ENCODE measurements around the gene RFX3. TPM values are rescaled to one million over a fixed set of nuclear protein-coding genes. Genes with fewer than 3 reads are reported as not detected.
"Not testable (repeated sequence)": the region's sequence is repeated elsewhere in the genome, so short reads cannot be mapped to it uniquely, and the experiment has no call there.

Gene RFX3
- total RNA-seq, 1 donor from 2014 or later = 11.9 TPM

DNA sequence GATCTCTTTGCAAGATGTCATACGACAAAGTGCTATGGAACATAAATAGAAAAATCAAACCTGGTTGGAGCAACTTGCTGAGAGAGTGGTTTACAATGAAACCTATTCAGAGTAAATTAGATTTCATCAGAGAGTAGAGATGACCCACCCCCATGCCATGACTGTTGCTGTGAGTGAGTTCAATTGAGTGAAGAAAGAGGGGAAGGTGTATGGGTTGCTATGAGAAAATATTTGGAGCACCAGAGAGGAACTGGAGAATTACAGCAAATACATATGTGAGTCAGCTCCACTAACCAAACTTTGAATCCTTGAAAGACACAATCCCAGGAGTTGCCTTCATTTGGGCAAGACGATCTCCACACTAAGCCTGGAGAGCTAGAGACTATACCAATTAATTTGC, 217.2 kb downstream of the RFX3 start:
- Mint-ChIP-seq H3K27me3 (ENCODE audit: low read depth) (no peaks in the 10 kb centered on the region), H3K27ac (no peak overlapping the region), H3K4me3 (ENCODE audit: low read depth) (no peak overlapping the region), H3K4me1 (ENCODE audit: low read depth) (peaks cover 2% of the 10 kb centered on the region), H3K36me3 (ENCODE audit: low read depth) (peaks cover 16% of the 10 kb centered on the region), H3K9me3 (peaks cover 15% of the 10 kb centered on the region)
- no peak for DNase-seq (ENCODE audit: low spot score)
- intact Hi-C loops (cut with micrococcal nuclease) = no loop called here

DNA sequence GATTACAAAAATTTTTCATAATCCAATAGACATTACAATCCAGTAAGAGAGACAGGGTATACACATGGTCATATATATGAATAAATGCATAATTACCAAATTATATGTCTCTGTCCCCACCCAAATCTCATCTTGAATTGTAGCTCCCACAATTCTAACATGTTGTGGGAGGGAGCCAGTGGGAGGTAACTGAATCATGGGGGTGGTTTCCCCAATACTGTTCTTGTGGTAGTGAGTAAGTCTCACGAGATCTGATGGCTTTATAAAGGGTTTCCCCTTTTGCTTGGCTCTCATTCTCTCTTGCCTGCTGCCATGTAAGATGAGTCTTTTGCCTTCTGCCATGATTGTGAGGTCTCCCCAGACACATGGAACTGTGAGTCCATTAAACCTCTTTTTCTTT, 221.4 kb downstream of the RFX3 start:
- H3K36me3 Mint-ChIP-seq (ENCODE audit: low read depth) = peaks cover 16% of the 10 kb centered on the region
- H3K9me3 Mint-ChIP-seq = peaks cover 15% of the 10 kb centered on the region
- H3K27ac Mint-ChIP-seq; intact Hi-C loops (cut with micrococcal nuclease); H3K4me1 Mint-ChIP-seq (ENCODE audit: low read depth); H3K4me3 Mint-ChIP-seq (ENCODE audit: low read depth); H3K27me3 Mint-ChIP-seq (ENCODE audit: low read depth); DNase-seq (ENCODE audit: low spot score): not testable (repeated sequence)

GRCh38 chr9:3299872-3300271, 225.9 kb downstream of the RFX3 start:
- peaks cover 4% of the 10 kb centered on the region for H3K9me3 Mint-ChIP-seq
- H3K27ac Mint-ChIP-seq = no peak overlapping the region
- no peak overlapping the region for H3K4me3 Mint-ChIP-seq (ENCODE audit: low read depth)
- peaks cover 2% of the 10 kb centered on the region for H3K4me1 Mint-ChIP-seq (ENCODE audit: low read depth)
- DNase-seq (ENCODE audit: low spot score) = no peak
- intact Hi-C loops (cut with micrococcal nuclease) = no loop called here
- H3K27me3 Mint-ChIP-seq (ENCODE audit: low read depth) = no peaks in the 10 kb centered on the region
- H3K36me3 Mint-ChIP-seq (ENCODE audit: low read depth) = peaks cover 4% of the 10 kb centered on the region

GRCh38 chr9:3296536-3296935, 229.3 kb downstream of the RFX3 start:
- H3K4me1 Mint-ChIP-seq (ENCODE audit: low read depth) = no peaks in the 10 kb centered on the region
- H3K27me3 Mint-ChIP-seq (ENCODE audit: low read depth) = no peaks in the 10 kb centered on the region
- no peaks in the 10 kb centered on the region for H3K9me3 Mint-ChIP-seq
- intact Hi-C loops (cut with micrococcal nuclease) = no loop called here
- no peak overlapping the region for H3K4me3 Mint-ChIP-seq (ENCODE audit: low read depth)
- no peak for DNase-seq (ENCODE audit: low spot score)
- H3K36me3 Mint-ChIP-seq (ENCODE audit: low read depth) = peaks cover 9% of the 10 kb centered on the region
- H3K27ac Mint-ChIP-seq = no peak overlapping the region

DNA sequence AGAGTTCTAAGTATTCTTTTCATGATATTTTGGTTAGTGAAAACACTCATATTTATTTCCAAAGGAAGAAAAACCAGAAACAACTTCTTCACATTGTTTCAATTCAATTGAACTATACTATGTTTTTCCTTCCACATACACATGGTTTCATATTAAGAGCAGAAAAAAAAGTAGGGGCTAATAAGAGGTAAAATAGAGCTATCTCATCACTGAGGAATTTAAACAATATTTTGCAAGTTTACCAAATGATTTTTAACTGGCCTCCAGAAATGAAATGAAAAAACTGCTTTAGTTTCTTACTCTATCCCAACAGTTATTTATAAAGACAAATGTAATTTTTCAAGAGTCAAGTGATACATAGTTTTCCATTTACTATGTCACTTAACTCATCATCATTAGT, 233.5 kb downstream of the RFX3 start:
- intact Hi-C loops (cut with micrococcal nuclease) = no loop called here

DNA sequence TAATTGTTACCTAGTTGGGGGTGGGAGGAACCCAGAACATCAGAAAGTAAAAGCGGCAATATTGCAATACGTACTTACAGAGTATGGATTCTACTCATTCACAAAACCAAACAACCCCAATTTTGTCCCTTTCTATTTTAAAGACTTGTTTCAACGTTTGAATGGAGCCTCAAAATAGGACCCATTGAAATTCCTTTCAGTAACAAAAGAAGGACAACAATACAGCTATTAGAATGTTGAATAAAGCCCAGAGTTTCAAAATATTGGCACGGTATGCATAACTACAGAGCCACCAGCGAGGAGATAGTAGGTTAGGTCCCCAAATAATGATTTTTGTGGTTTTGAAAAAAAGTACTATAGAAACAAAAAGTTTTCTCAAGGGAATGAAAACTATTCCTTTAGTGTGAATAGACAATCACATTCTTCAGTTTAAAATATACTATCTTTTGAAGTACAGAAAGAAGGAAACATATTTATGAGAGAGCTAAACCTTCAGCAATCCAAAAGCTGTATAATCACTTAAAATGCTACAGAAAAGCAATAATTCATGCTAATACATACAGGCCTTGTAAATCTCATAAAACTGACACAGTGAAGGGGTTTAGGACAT, 235.5 kb downstream of the RFX3 start:
- peaks cover 28% of the 10 kb centered on the region for H3K36me3 Mint-ChIP-seq (ENCODE audit: low read depth)
- no peaks in the 10 kb centered on the region for H3K27me3 Mint-ChIP-seq (ENCODE audit: low read depth)
- no peak overlapping the region for H3K27ac Mint-ChIP-seq
- intact Hi-C loops (cut with micrococcal nuclease) = no loop called here
- no peaks in the 10 kb centered on the region for H3K9me3 Mint-ChIP-seq
- no peaks in the 10 kb centered on the region for H3K4me1 Mint-ChIP-seq (ENCODE audit: low read depth)
- H3K4me3 Mint-ChIP-seq (ENCODE audit: low read depth) = no peak overlapping the region
- no peak for DNase-seq (ENCODE audit: low spot score)

More for the DNA sequence above, 233.5 kb downstream of the RFX3 start:
- H3K36me3 Mint-ChIP-seq (ENCODE audit: low read depth) = peaks cover 24% of the 10 kb centered on the region
- H3K27ac Mint-ChIP-seq = no peak overlapping the region
- H3K9me3 Mint-ChIP-seq = no peaks in the 10 kb centered on the region
- no peak for DNase-seq (ENCODE audit: low spot score)
- no peaks in the 10 kb centered on the region for H3K27me3 Mint-ChIP-seq (ENCODE audit: low read depth)
- no peaks in the 10 kb centered on the region for H3K4me1 Mint-ChIP-seq (ENCODE audit: low read depth)
- no peak overlapping the region for H3K4me3 Mint-ChIP-seq (ENCODE audit: low read depth)

- Mint-ChIP-seq H3K4me3 (ENCODE audit: low read depth) (no peak overlapping the region), H3K9me3 (no peaks in the 10 kb centered on the region), H3K4me1 (ENCODE audit: low read depth) (no peaks in the 10 kb centered on the region), H3K36me3 (ENCODE audit: low read depth) (peaks cover 28% of the 10 kb centered on the region), H3K27me3 (ENCODE audit: low read depth) (no peaks in the 10 kb centered on the region), H3K27ac (no peak overlapping the region)
- no peak for DNase-seq (ENCODE audit: low spot score)
- intact Hi-C loops (cut with micrococcal nuclease) = no loop called here
Observed at GRCh38 chr9:3288686-3289085, 237.1 kb downstream of the RFX3 start.

DNA sequence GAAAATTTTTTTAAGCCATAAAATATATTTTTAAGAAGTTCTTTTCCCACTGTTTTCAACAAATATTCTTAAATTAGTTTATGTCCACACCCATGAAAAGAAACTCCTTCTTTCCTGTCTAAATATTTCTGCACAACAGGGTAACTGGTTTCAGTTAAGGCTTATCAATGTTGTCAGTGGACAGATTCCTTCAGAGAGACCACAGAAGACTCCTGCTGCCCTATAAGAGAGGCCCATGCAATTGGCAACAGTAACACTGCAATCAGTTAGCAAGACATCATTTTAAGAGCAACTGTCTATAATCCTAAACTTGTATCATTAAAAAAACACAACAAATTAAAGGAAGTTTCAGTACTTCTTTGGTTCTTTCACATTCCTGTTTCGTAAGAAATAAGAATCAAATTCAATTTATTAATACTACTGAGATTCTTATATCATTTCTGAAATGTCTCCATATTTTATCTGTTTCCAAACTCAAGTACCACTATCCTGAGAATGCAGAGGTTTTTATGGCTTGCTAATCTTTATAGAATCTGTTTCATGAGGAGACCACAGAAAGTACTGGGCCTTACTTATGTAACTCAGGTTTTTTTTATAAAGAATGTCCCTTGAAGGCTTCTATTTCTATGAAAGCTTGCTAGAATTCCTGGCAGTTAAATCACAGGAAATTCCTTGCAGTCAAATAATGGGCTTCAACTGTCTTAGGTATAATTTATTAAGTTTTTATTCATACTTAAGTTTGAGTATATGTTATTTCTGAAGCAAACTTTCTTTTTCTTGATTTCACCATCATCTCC, 240.2 kb downstream of the RFX3 start:
- Mint-ChIP-seq H3K36me3 (ENCODE audit: low read depth) (peaks cover 19% of the 10 kb centered on the region), H3K27ac (no peak overlapping the region), H3K4me1 (ENCODE audit: low read depth) (no peaks in the 10 kb centered on the region), H3K27me3 (ENCODE audit: low read depth) (no peaks in the 10 kb centered on the region), H3K9me3 (no peaks in the 10 kb centered on the region), H3K4me3 (ENCODE audit: low read depth) (no peak overlapping the region)
- DNase-seq (ENCODE audit: low spot score) = no peak
- intact Hi-C loops (cut with micrococcal nuclease) = no loop called here

GRCh38 chr9:3282365-3282764, 243.4 kb downstream of the RFX3 start:
- DNase-seq (ENCODE audit: low spot score) = no peak
- no peaks in the 10 kb centered on the region for H3K9me3 Mint-ChIP-seq
- intact Hi-C loops (cut with micrococcal nuclease) = no loop called here
- H3K27ac Mint-ChIP-seq = no peak overlapping the region
- peaks cover 2% of the 10 kb centered on the region for H3K4me1 Mint-ChIP-seq (ENCODE audit: low read depth)
- no peak overlapping the region for H3K4me3 Mint-ChIP-seq (ENCODE audit: low read depth)
- no peaks in the 10 kb centered on the region for H3K27me3 Mint-ChIP-seq (ENCODE audit: low read depth)
- H3K36me3 Mint-ChIP-seq (ENCODE audit: low read depth) = peaks cover 8% of the 10 kb centered on the region

DNA sequence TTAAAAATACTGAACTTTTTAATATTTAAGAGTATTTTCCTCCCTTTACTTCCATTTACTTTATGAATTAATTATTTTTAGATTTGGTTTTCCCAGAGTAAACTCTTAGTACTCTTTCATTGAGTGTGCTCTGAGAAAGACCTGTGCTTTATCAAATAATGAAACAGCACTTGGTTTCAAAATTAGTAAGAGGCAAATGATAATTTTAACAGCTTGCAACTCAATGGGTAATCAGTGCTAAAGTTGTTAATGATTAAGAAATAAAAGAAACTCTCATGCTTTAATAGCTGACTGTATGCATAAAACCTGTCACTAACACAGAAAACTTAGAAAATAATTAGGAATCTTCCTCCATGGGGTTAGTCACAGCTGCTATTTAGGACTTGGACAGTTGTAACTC, 244.4 kb downstream of the RFX3 start:
- intact Hi-C loops (cut with micrococcal nuclease) = no loop called here
- DNase-seq (ENCODE audit: low spot score) = no peak
- peaks cover 4% of the 10 kb centered on the region for H3K36me3 Mint-ChIP-seq (ENCODE audit: low read depth)
- H3K4me1 Mint-ChIP-seq (ENCODE audit: low read depth) = peaks cover 7% of the 10 kb centered on the region
- no peak overlapping the region for H3K27ac Mint-ChIP-seq
- no peak overlapping the region for H3K4me3 Mint-ChIP-seq (ENCODE audit: low read depth)
- no peaks in the 10 kb centered on the region for H3K27me3 Mint-ChIP-seq (ENCODE audit: low read depth)
- no peaks in the 10 kb centered on the region for H3K9me3 Mint-ChIP-seq

GRCh38 chr9:3277200-3277599, 248.6 kb downstream of the RFX3 start:
- peaks cover 7% of the 10 kb centered on the region for H3K4me1 Mint-ChIP-seq (ENCODE audit: low read depth)
- H3K27ac Mint-ChIP-seq = no peak overlapping the region
- no peaks in the 10 kb centered on the region for H3K9me3 Mint-ChIP-seq
- no peaks in the 10 kb centered on the region for H3K27me3 Mint-ChIP-seq (ENCODE audit: low read depth)
- H3K4me3 Mint-ChIP-seq (ENCODE audit: low read depth) = no peak overlapping the region
- intact Hi-C loops (cut with micrococcal nuclease) = no loop called here
- DNase-seq (ENCODE audit: low spot score) = no peak
- H3K36me3 Mint-ChIP-seq (ENCODE audit: low read depth) = no peaks in the 10 kb centered on the region

DNA sequence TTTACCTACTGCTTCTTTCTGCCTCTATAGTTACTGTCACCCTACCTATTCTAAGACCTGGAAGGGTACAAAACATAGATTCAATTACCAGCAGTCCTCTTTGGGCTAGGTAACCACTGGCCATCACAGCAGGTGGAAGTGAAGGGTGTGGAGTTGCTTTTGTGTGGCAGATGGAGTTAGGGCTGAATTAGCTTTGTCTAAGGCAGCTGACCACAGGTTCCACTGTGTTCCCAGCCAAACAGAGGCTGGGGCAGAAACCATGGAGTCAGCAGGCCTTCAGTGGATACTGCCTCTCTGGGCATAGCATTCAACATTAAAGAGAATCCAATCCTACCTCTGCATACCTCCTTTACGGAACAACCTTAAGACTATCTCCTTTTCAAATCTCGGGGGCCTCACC, 254.2 kb downstream of the RFX3 start:
- Mint-ChIP-seq H3K27ac (no peak overlapping the region), H3K4me3 (ENCODE audit: low read depth) (no peak overlapping the region), H3K4me1 (ENCODE audit: low read depth) (peaks cover 2% of the 10 kb centered on the region), H3K9me3 (no peaks in the 10 kb centered on the region), H3K27me3 (ENCODE audit: low read depth) (no peaks in the 10 kb centered on the region), H3K36me3 (ENCODE audit: low read depth) (peaks cover 13% of the 10 kb centered on the region)
- DNase-seq (ENCODE audit: low spot score) = no peak
- intact Hi-C loops (cut with micrococcal nuclease) = no loop called here

- no peak for DNase-seq (ENCODE audit: low spot score)
- intact Hi-C loops (cut with micrococcal nuclease) = no loop called here
- Mint-ChIP-seq H3K27me3 (ENCODE audit: low read depth) (no peaks in the 10 kb centered on the region), H3K27ac (no peak overlapping the region), H3K4me1 (ENCODE audit: low read depth) (peaks cover 2% of the 10 kb centered on the region), H3K36me3 (ENCODE audit: low read depth) (peaks cover 13% of the 10 kb centered on the region), H3K4me3 (ENCODE audit: low read depth) (no peak overlapping the region), H3K9me3 (no peaks in the 10 kb centered on the region)
Observed at GRCh38 chr9:3271157-3271556, 254.6 kb downstream of the RFX3 start.

Data from activated T-helper 2 cell treated with anti-CD3 and anti-CD28 coated beads, Interferon-gamma antibody, Interleukin-2, Interleukin-4, amounts not matched to agents 10 μg/mL and 5 μg/mL and 100 μg/mL, durations not matched to agents 14 hours and 24 hours and 36 hours (primary cell).